Lung (tissue), 12 donors: ENCODE results near the gene GFAP. TPM values are rescaled to one million over a fixed set of nuclear protein-coding genes. Genes with fewer than 3 reads are reported as not detected.

Experiments used
- ATAC-seq: fragments of 200-7000 bp; cut with Tn5 transposase; one replicate; pipeline ENCODE4 v1.9.1; 2020; ENCODE audit warnings: moderate number of reproducible peaks; ENCODE audit not compliant: insufficient read depth, low FRiP score
- DNase-seq, 3 donors: peaks; one replicate each; pipeline ENCODE4 v3.0.0-alpha.2; 2013 to 2017
- H3K27ac ChIP-seq, 2 donors: one replicate each; pipeline ENCODE4 v1.5.1; 2013; ENCODE audit warnings: mild to moderate bottlenecking in 2 of 2, moderate library complexity in 2 of 2, control low read depth in 1 of 2, inconsistent platforms in 1 of 2, low read depth in 1 of 2, low read length in 1 of 2
- H3K27me3 ChIP-seq, 3 donors: one replicate each; pipeline ENCODE4 v1.5.1; 2013; ENCODE audit warnings: low read length in 2 of 3; ENCODE audit not compliant: control insufficient read depth in 3 of 3, insufficient read depth in 3 of 3
- H3K36me3 ChIP-seq, 4 donors: one replicate each; pipeline ENCODE4 v1.5.1; 2013; ENCODE audit warnings: low read length in 4 of 4, mild to moderate bottlenecking in 1 of 4, moderate library complexity in 1 of 4; ENCODE audit not compliant: control insufficient read depth in 4 of 4, insufficient read depth in 4 of 4
- H3K4me1 ChIP-seq, 5 donors: one replicate each; pipeline ENCODE4 v1.5.1; 2013; ENCODE audit warnings: low read length in 5 of 5, mild to moderate bottlenecking in 2 of 5, moderate library complexity in 1 of 5; ENCODE audit not compliant: control insufficient read depth in 5 of 5, insufficient read depth in 5 of 5
- H3K4me3 ChIP-seq: one replicate; pipeline ENCODE4 v1.5.1; 2013; ENCODE audit warnings: mild to moderate bottlenecking, control low read depth, moderate library complexity
- H3K9ac ChIP-seq, 2 donors: one replicate each; pipeline ENCODE4 v1.5.1; 2013; ENCODE audit warnings: low read length in 2 of 2, control low read depth in 1 of 2; ENCODE audit not compliant: insufficient read depth in 1 of 2
- H3K9me3 ChIP-seq, 4 donors: one replicate each; pipeline ENCODE4 v1.5.1; 2013; ENCODE audit warnings: low read length in 3 of 4, mild to moderate bottlenecking in 1 of 4, moderate library complexity in 1 of 4; ENCODE audit not compliant: control insufficient read depth in 4 of 4, insufficient read depth in 3 of 4
- CTCF ChIP-seq: IDR thresholded peaks from 2 replicates; pipeline ENCODE4 v1.5.1; 2012; ENCODE audit warnings: mild to moderate bottlenecking; ENCODE audit errors: control extremely low read depth, extremely low read depth
- WGBS, 2 donors: extraction: QIAGEN DNeasy Blood & Tissue Kit; methylation state at CpG; one replicate each; pipeline ENCODE4 v1.1.7; 2013; 5-methylcytosine and 5-hydroxymethylcytosine counted together
- polyA plus RNA-seq, 2 donors: library from polyadenylated mRNA; stranded (reverse); fragments of 200-250 nt; gene quantifications; one replicate each; pipeline ENCODE4 v1.2.1, GENCODE V29; 2013
- total RNA-seq, 2 donors: library from RNA; depleted of rRNA in 1 of 2; stranded (reverse); fragments of >200 nt in 1 of 2; gene quantifications; one replicate each; pipeline ENCODE4 v1.2.1, GENCODE V29; 2014 to 2021
- donor health status: control.
- donor health status: control.
- donor health status: Bipolar disorder and iron deficiency.
- donor health status: healthy.
- donor health status: DM: yes; HTN: yes; CAD: no.

The GFAP gene
- total and polyA plus RNA-seq, 4 donors, result 0.25 to 0.88 (median 0.34) TPM

- H3K9me3 ChIP-seq, result no peaks in the 10 kb centered on the region
- TF ChIP-seq CTCF, result no peak
- H3K27ac ChIP-seq, result no peak overlapping the region
- H3K27me3 ChIP-seq, result no peaks in the 10 kb centered on the region
- H3K4me3 ChIP-seq, result no peak overlapping the region
- H3K4me1 ChIP-seq, result no peaks in the 10 kb centered on the region
- peaks cover 28 to 60% (median 44%) of the 10 kb centered on the region in 4 donors for H3K36me3 ChIP-seq
- DNase-seq (no peak), ATAC-seq (no peak)
- 95 to 96% methylated on average over 6 of the region's 6 CpGs for WGBS, 2 donors
- no peak overlapping the region for H3K9ac ChIP-seq
Observed at GRCh38 chr17:44879376-44879775, 35.9 kb downstream of the GFAP start.

GRCh38 chr17:44878627-44879221 is 36.6 kb downstream of the GFAP start:
- no peak overlapping the region for H3K4me3 ChIP-seq
- DNase-seq, result peak; percentile 29 to 68 (median 66)
- no peaks in the 10 kb centered on the region for H3K4me1 ChIP-seq
- peaks cover 28 to 60% (median 45%) of the 10 kb centered on the region in 4 donors for H3K36me3 ChIP-seq
- WGBS, 2 donors, result 58 to 67% methylated on average over 6 of the region's 6 CpGs
- no peak overlapping the region for H3K9ac ChIP-seq
- TF ChIP-seq CTCF, result no peak
- no peak overlapping the region for H3K27ac ChIP-seq
- H3K9me3 ChIP-seq, result no peaks in the 10 kb centered on the region
- ATAC-seq, result no peak
- H3K27me3 ChIP-seq, result no peaks in the 10 kb centered on the region

GRCh38 chr17:44877121-44877520 is 38.2 kb downstream of the GFAP start:
- Histone ChIP-seq H3K27me3 (no peaks in the 10 kb centered on the region), H3K4me1 (peaks cover 0 to 1% (median 0%) of the 10 kb centered on the region in 5 donors), H3K9me3 (peaks cover 0 to 1% (median 0%) of the 10 kb centered on the region in 4 donors), H3K9ac (no peak overlapping the region), H3K36me3 (peaks cover 25 to 48% (median 40%) of the 10 kb centered on the region in 4 donors), H3K27ac (no peak overlapping the region), H3K4me3 (no peak overlapping the region)
- WGBS, 2 donors, result 88 to 89% methylated on average over 5 of the region's 5 CpGs
- DNase-seq (no peak), ATAC-seq (no peak)
- no peak for TF ChIP-seq CTCF

- DNase-seq (no peak), ATAC-seq (no peak)
- Histone ChIP-seq H3K4me1 (peaks cover 0 to 1% (median 0%) of the 10 kb centered on the region in 5 donors), H3K9ac (no peak overlapping the region), H3K9me3 (peaks cover 0 to 1% (median 0%) of the 10 kb centered on the region in 4 donors), H3K36me3 (peaks cover 31 to 50% (median 40%) of the 10 kb centered on the region in 4 donors), H3K27me3 (no peaks in the 10 kb centered on the region), H3K4me3 (no peak overlapping the region), H3K27ac (no peak overlapping the region)
- WGBS, 2 donors, result 96 to 98% methylated on average over 6 of the region's 6 CpGs
- no peak for TF ChIP-seq CTCF
Observed at GRCh38 chr17:44875761-44876160, 39.5 kb downstream of the GFAP start.
